Ovary (tissue), 9 donors: ENCODE data around the gene ITGB2. TPM values are rescaled to one million over a fixed set of nuclear protein-coding genes. Genes with fewer than 3 reads are reported as not detected.

ENCODE experiments used
- DNase-seq, 5 donors: peaks; one replicate each; pipeline ENCODE4 v3.0.0-alpha.2; 2019 to 2020
- H3K27ac ChIP-seq, 2 donors: fragments of 200-600 bp; one replicate each; pipeline versions ENCODE4 v1.5.1 to v1.8.0; 2019 to 2022
- H3K27me3 ChIP-seq: fragments of 200-600 bp; one replicate; pipeline ENCODE4 v1.8.0; 2022
- H3K36me3 ChIP-seq: fragments of 200-600 bp; sonication (generic); one replicate; pipeline ENCODE4 v1.5.1; 2019
- H3K4me1 ChIP-seq: one replicate; pipeline ENCODE4 v1.8.1; 2013; ENCODE audit warnings: mild to moderate bottlenecking, moderate library complexity; ENCODE audit not compliant: insufficient read depth
- H3K4me3 ChIP-seq: fragments of 200-600 bp; sonication (generic); one replicate; pipeline ENCODE4 v1.5.1; 2017
- H3K9me3 ChIP-seq, 2 donors: fragments of 200-600 bp in 1 of 2; sonication (generic) in 1 of 2; one replicate each; pipeline versions ENCODE4 v1.5.1 to v1.8.1; 2013 to 2019; ENCODE audit warnings: mild to moderate bottlenecking in 1 of 2, moderate library complexity in 1 of 2
- EP300 ChIP-seq: sonication (generic); formaldehyde crosslinking; IDR thresholded peaks from one replicate; pipeline ENCODE4 v1.6.1; 2017; ENCODE audit warnings: antibody characterized with exemption
- POLR2A ChIP-seq: fragments of 450-650 bp; IDR thresholded peaks from one replicate; pipeline ENCODE4 v1.6.1; 2017; ENCODE audit warnings: antibody characterized with exemption, mild to moderate bottlenecking, moderate library complexity
- WGBS, 3 donors: extraction: QIAGEN DNeasy Blood & Tissue Kit in 1 of 3; methylation state at CpG; one replicate each; pipeline versions ENCODE4 v1.1.5 to v1.1.7; 2013 to 2017; 5-methylcytosine and 5-hydroxymethylcytosine counted together
- intact Hi-C, 4 donors: fragments of 100-400 bp; cut with DNase I; formaldehyde crosslinking; loops; one replicate each; pipeline versions ENCODE4 v1.11.0 to v1.15.1; 2022 to 2023
- polyA plus RNA-seq, 2 donors: library from polyadenylated mRNA; stranded (reverse); fragments of 200-250 nt in 1 of 2; fragments of 350-450 nt in 1 of 2; fragmentation: Illumina TruSeq in 1 of 2; extraction: RNeasy Lipid Tissue Mini Kit (QIAGEN cat#74804) in 1 of 2; gene quantifications; one replicate each; pipeline ENCODE4 v1.2.3, GENCODE V29; 2013 to 2014
- total RNA-seq, 7 donors: library from RNA; depleted of rRNA in 2 of 7; stranded (reverse); fragments of >200 nt in 2 of 7; fragmentation: NEBNext Ultra II Directional in 3 of 7; extraction: Animal tissue kit (Norgen Biotek cat#: 25700) in 3 of 7; gene quantifications; one replicate each; pipeline versions ENCODE4 v1.1.0 to v1.2.4, GENCODE V29; 2016 to 2023
- TF ChIP-seq, protein P1 (sequence below), 3 donors: fragments of 450-650 bp in 2 of 3; fragments of 200-600 bp in 1 of 3; IDR thresholded peaks; one replicate each; pipeline versions ENCODE4 v1.5.1 to v1.8.0; 2016 to 2022; ENCODE audit warnings: antibody characterized with exemption in 3 of 3, mild to moderate bottlenecking in 1 of 3
- donor health status: DM: no; HTN: no; CAD: no; lungs with moderate emphysema.
- donor health status: DM: no; HTN: no; CAD: no.
- donor health status: Bipolar disorder and iron deficiency.
- donor health status: DM: yes; HTN: yes; CAD: no.
- donor health status: DM: no; HTN: no; CAD: no.
- donor health status: DM: yes; HTN: yes; CAD: no.

ITGB2 gene
- total and polyA plus RNA-seq, 9 donors: 9.6 to 58.3 (median 17.6) TPM

DNA sequence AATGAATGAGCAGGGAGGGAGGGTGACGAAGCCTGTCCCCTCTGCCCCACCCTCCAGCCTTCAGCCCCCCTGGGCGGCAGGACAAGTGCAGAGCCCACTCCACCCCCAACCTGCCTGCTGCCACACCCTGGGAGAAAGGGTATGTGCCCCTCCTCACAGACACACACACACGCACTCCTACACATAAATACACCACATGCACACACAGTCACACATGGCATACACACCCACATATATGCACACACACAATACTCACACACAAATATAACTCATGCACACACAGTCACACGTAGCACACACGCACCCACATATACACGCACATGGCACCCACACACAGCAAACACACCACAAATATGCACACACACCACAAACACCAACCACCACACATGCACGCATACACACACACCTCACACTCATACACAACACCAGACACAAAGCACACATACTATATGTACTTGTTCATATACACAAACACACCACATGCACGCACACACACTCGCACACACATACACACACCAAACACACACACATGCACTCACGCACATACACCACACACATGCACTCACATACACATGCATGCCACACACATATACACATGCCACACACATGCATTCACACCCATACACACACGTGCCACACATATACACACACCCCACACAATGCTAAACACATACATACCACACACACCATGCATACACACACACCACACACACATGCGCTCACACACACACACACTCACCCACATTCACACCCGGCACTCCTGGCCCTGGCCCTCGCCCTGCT, 16.4 kb downstream of the ITGB2 start:
- WGBS, 3 donors: 86 to 88% (median 87%) methylated on average over 14 of the region's 14 CpGs
- TF ChIP-seq, protein P1, sequence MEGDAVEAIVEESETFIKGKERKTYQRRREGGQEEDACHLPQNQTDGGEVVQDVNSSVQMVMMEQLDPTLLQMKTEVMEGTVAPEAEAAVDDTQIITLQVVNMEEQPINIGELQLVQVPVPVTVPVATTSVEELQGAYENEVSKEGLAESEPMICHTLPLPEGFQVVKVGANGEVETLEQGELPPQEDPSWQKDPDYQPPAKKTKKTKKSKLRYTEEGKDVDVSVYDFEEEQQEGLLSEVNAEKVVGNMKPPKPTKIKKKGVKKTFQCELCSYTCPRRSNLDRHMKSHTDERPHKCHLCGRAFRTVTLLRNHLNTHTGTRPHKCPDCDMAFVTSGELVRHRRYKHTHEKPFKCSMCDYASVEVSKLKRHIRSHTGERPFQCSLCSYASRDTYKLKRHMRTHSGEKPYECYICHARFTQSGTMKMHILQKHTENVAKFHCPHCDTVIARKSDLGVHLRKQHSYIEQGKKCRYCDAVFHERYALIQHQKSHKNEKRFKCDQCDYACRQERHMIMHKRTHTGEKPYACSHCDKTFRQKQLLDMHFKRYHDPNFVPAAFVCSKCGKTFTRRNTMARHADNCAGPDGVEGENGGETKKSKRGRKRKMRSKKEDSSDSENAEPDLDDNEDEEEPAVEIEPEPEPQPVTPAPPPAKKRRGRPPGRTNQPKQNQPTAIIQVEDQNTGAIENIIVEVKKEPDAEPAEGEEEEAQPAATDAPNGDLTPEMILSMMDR (IDR thresholded peaks at IDR 0.05): no peak
- no peak for TF ChIP-seq POLR2A
- TF ChIP-seq EP300: no peak
- no peak overlapping the region for H3K4me3 ChIP-seq
- intact Hi-C loops: no loop called here
- H3K27ac ChIP-seq: no peak overlapping the region
- DNase-seq: no peak
- H3K4me1 ChIP-seq: peaks cover 2% of the 10 kb centered on the region
- no peaks in the 10 kb centered on the region for H3K27me3 ChIP-seq
- H3K9me3 ChIP-seq: no peaks in the 10 kb centered on the region
- no peaks in the 10 kb centered on the region for H3K36me3 ChIP-seq

DNA sequence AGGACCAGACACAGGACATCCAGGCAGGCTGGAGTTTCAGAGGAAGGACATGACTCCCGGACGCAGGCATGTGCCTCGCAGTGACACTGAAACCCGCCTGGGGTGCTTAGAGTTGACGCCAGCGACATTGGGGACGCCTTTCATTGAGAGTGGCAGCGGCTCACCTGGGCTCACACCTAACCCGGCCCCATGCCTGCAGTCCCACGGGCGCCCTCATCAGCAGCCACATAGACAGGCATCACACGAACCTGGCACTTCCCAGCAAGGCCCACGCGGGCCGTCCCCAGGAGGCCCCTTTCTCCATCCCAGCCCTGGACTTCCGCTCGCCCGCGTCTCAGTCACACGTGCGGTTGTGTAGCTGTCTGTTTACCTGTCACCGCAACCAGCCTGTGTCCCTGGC, 17.0 kb downstream of the ITGB2 start:
- Histone ChIP-seq H3K4me1 (peaks cover 2% of the 10 kb centered on the region), H3K9me3 (no peaks in the 10 kb centered on the region), H3K36me3 (no peaks in the 10 kb centered on the region), H3K4me3 (no peak overlapping the region), H3K27me3 (no peaks in the 10 kb centered on the region), H3K27ac (no peak overlapping the region)
- DNase-seq: no peak
- no peak for TF ChIP-seq EP300
- TF ChIP-seq POLR2A: no peak
- TF ChIP-seq, protein P1 (IDR thresholded peaks at IDR 0.05): no peak
- intact Hi-C loops: no loop called here
- WGBS, 3 donors: 80 to 86% (median 81%) methylated on average over 22 of the region's 22 CpGs

DNA sequence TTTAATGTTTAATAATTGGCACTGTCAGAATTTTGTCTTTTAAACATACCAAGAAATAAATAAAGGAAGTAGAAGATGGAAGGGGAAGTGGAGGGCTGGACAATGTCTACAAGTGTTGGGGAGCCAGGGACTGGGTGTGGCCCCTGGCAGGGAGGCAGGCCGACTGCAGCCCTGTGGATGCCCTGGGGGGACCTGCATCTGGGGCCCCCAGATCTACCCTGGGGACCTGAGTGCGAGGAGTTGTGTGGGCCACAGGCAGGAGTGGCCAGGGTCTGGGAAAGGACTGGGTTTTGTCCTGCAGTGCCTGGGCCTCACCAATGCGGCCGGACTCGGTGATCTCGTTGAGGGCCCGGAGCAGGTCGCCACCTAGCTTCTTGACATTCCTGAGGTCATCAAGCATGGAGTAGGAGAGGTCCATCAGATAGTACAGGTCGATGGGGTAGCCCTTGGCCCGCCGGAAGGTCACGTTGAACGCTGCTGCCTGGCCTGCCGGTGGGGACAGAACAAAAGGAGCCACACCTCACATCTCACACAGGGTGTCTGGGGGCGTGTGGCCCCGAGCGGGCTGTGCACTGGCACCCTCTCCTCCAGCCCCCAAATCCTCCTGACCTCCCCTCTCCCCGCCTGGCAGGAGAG, 17.5 kb downstream of the ITGB2 start:
- Histone ChIP-seq H3K4me1 (no peaks in the 10 kb centered on the region), H3K27ac (no peak overlapping the region), H3K36me3 (no peaks in the 10 kb centered on the region), H3K9me3 (no peaks in the 10 kb centered on the region), H3K4me3 (no peak overlapping the region), H3K27me3 (no peaks in the 10 kb centered on the region)
- DNase-seq: no peak
- WGBS, 3 donors: 74 to 86% (median 75%) methylated on average over 18 of the region's 18 CpGs
- intact Hi-C loops: no loop called here
- TF ChIP-seq EP300 (no peak), POLR2A (no peak)
- TF ChIP-seq, protein P1 (IDR thresholded peaks at IDR 0.05): no peak

DNA sequence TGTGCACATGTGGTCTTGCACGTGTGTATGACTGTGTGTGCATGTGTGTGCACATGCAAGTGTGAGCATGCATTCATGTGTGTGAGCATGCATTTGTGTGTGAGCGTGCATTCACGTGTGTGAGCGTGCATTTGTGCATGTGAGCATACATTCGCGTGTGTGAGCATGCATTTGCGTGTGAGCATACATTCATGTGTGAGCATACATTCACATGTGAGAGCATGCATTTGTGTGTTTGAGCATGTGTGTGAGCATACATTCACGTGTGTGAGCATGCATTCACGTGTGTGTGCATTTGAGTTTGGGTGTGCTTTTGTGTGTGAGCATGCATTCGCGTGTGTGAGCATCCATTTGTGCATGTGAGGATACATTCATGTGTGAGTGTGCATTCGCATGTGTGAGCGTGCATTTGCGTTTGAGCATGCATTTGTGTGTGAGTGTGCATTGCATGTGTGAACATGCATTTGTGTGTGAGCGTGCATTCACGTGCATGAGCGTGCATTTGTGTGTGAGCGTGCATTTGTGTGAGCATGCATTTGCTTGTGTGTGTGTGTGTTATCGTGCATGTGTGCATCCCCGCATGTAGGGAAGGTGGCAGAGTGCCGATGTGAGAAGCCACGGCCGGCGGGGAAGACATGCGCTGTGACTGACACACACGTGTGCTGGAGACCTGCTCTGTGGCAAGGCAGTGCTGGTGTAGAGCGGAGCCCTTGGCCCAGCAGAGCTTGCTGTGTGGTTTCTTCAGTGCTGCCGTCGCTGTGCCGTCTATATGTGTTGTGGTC, 18.2 kb downstream of the ITGB2 start:
- Histone ChIP-seq H3K4me3 (no peak overlapping the region), H3K4me1 (no peaks in the 10 kb centered on the region), H3K27ac (no peak overlapping the region), H3K9me3 (no peaks in the 10 kb centered on the region), H3K36me3 (no peaks in the 10 kb centered on the region), H3K27me3 (no peaks in the 10 kb centered on the region)
- WGBS, 3 donors: 87 to 92% (median 88%) methylated on average over 30 of the region's 30 CpGs
- TF ChIP-seq, protein P1 (IDR thresholded peaks at IDR 0.05): no peak
- TF ChIP-seq EP300 (no peak), POLR2A (no peak)
- no peak for DNase-seq
- intact Hi-C loops: no loop called here
